ENCODE results near the gene SPEG.

SPEG gene

GRCh38 chr2:219475278-219475677 is 40.6 kb downstream of the SPEG start:
- no peak for DNase-seq (ENCODE audit: extremely low read depth in 1 of 2, low read depth in 1 of 2)

- DNase-seq (ENCODE audit: extremely low read depth in 1 of 2, low read depth in 1 of 2): peak in 1 of 2 donors; percentile 27
Observed at GRCh38 chr2:219475697-219476651, 41.3 kb downstream of the SPEG start.

- DNase-seq (ENCODE audit: extremely low read depth in 1 of 2, low read depth in 1 of 2): no peak
Observed at GRCh38 chr2:219476652-219477151, 42.1 kb downstream of the SPEG start.

- no peak for DNase-seq (ENCODE audit: extremely low read depth in 1 of 2, low read depth in 1 of 2)
Observed at GRCh38 chr2:219477179-219477578, 42.5 kb downstream of the SPEG start.

GRCh38 chr2:219477815-219478214 is 43.2 kb downstream of the SPEG start:
- DNase-seq (ENCODE audit: extremely low read depth in 1 of 2, low read depth in 1 of 2): no peak

GRCh38 chr2:219478916-219479315 is 44.3 kb downstream of the SPEG start:
- no peak for DNase-seq (ENCODE audit: extremely low read depth in 1 of 2, low read depth in 1 of 2)

- DNase-seq (ENCODE audit: extremely low read depth in 1 of 2, low read depth in 1 of 2): no peak
Observed at GRCh38 chr2:219480004-219480403, 45.4 kb downstream of the SPEG start.

- DNase-seq (ENCODE audit: extremely low read depth in 1 of 2, low read depth in 1 of 2): no peak
Observed at GRCh38 chr2:219482674-219483405, 48.2 kb downstream of the SPEG start.

GRCh38 chr2:219483451-219484342 is 49.1 kb downstream of the SPEG start:
- DNase-seq (ENCODE audit: extremely low read depth in 1 of 2, low read depth in 1 of 2): no peak

- no peak for DNase-seq (ENCODE audit: extremely low read depth in 1 of 2, low read depth in 1 of 2)
Observed at GRCh38 chr2:219484343-219485200, 49.9 kb downstream of the SPEG start.

- no peak for DNase-seq (ENCODE audit: extremely low read depth in 1 of 2, low read depth in 1 of 2)
Observed at GRCh38 chr2:219485201-219485580, 50.5 kb downstream of the SPEG start.

- no peak for DNase-seq (ENCODE audit: extremely low read depth in 1 of 2, low read depth in 1 of 2)
Observed at GRCh38 chr2:219486380-219486959, 51.8 kb downstream of the SPEG start.

- no peak for DNase-seq (ENCODE audit: extremely low read depth in 1 of 2, low read depth in 1 of 2)
Observed at GRCh38 chr2:219488149-219488843, 53.7 kb downstream of the SPEG start.

- no peak for DNase-seq (ENCODE audit: extremely low read depth in 1 of 2, low read depth in 1 of 2)
Observed at GRCh38 chr2:219488844-219489194, 54.2 kb downstream of the SPEG start.

- DNase-seq (ENCODE audit: extremely low read depth in 1 of 2, low read depth in 1 of 2): no peak
Observed at GRCh38 chr2:219489315-219489714, 54.7 kb downstream of the SPEG start.

- no peak for DNase-seq (ENCODE audit: extremely low read depth in 1 of 2, low read depth in 1 of 2)
Observed at GRCh38 chr2:219490186-219490585, 55.5 kb downstream of the SPEG start.

- DNase-seq (ENCODE audit: extremely low read depth in 1 of 2, low read depth in 1 of 2): no peak
Observed at GRCh38 chr2:219490600-219491130, 56.0 kb downstream of the SPEG start.

GRCh38 chr2:219491278-219491963 is 56.8 kb downstream of the SPEG start:
- DNase-seq (ENCODE audit: extremely low read depth in 1 of 2, low read depth in 1 of 2): no peak
